HL-60 (cell line): Measurements from ENCODE around the gene STIMATE.
A peak's percentile ranks its signal among the peaks of the same experiment; 100 is the strongest.

Source experiments
- DNase-seq, 2 experiments: peaks; one replicate each; pipeline ENCODE4 v3.0.0-alpha.2; 2010 to 2020; ENCODE audit warnings: low read depth in 1 of 2, low spot score in 1 of 2
- H3K27ac ChIP-seq: fragments of 250-450 bp; sonication (Bioruptor Pico); replicated peaks from 2 replicates; pipeline ENCODE4 v1.5.1; 2020; ENCODE audit warnings: mild to moderate bottlenecking, moderate library complexity
- H3K27me3 ChIP-seq: fragments of 250-450 bp; sonication (Bioruptor Pico); 2 replicates; pipeline ENCODE4 v1.5.1; 2021; ENCODE audit warnings: mild to moderate bottlenecking, moderate library complexity; ENCODE audit not compliant: insufficient read depth, poor library complexity, severe bottlenecking
- H3K4me3 ChIP-seq: replicated peaks from 2 replicates; pipeline ENCODE4 v1.5.1; 2011; ENCODE audit warnings: mild to moderate bottlenecking, control low read depth, low read length; ENCODE audit not compliant: insufficient read depth
- CTCF ChIP-seq: IDR thresholded peaks from one replicate; pipeline ENCODE4 v1.5.1; 2011; ENCODE audit warnings: low read length, control low read depth, inconsistent platforms; ENCODE audit not compliant: insufficient read depth
- GABPA ChIP-seq: IDR thresholded peaks from 2 replicates; pipeline ENCODE4 v1.6.1; 2012; ENCODE audit warnings: low read depth
- POLR2AphosphoS5 ChIP-seq: IDR thresholded peaks from 2 replicates; pipeline ENCODE4 v1.6.1; 2012; ENCODE audit warnings: low read depth
- SPI1 ChIP-seq: IDR thresholded peaks from 2 replicates; pipeline ENCODE4 v1.6.1; 2012; ENCODE audit warnings: low read depth, mild to moderate bottlenecking, borderline replicate concordance
- TF ChIP-seq, protein P1 (sequence below): IDR thresholded peaks from 2 replicates; pipeline ENCODE4 v1.6.1; 2012; ENCODE audit warnings: low read depth; ENCODE audit not compliant: insufficient replicate concordance

Gene STIMATE

DNA sequence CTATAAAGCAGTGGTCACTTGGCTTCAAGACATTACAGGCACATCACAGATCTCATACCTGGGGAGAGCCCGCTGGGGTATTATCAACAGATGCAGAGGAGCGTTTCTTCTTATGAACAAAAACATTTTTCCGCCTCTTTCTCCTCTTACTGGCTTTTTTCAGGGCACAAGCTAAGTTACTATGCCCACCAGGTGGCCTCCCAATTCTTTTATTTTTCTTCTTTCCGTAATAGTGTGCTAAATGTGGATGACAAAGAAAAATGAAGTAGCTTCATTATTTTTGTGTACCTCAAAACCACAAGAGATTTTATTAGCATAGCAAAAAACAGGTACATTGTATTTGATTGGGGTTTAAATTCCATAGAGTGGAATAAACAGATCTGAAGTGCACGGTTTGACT, 10.1 kb upstream of the STIMATE start:
- TF ChIP-seq GABPA (no peak), CTCF (no peak), POLR2AphosphoS5 (no peak), SPI1 (no peak)
- TF ChIP-seq, protein P1, sequence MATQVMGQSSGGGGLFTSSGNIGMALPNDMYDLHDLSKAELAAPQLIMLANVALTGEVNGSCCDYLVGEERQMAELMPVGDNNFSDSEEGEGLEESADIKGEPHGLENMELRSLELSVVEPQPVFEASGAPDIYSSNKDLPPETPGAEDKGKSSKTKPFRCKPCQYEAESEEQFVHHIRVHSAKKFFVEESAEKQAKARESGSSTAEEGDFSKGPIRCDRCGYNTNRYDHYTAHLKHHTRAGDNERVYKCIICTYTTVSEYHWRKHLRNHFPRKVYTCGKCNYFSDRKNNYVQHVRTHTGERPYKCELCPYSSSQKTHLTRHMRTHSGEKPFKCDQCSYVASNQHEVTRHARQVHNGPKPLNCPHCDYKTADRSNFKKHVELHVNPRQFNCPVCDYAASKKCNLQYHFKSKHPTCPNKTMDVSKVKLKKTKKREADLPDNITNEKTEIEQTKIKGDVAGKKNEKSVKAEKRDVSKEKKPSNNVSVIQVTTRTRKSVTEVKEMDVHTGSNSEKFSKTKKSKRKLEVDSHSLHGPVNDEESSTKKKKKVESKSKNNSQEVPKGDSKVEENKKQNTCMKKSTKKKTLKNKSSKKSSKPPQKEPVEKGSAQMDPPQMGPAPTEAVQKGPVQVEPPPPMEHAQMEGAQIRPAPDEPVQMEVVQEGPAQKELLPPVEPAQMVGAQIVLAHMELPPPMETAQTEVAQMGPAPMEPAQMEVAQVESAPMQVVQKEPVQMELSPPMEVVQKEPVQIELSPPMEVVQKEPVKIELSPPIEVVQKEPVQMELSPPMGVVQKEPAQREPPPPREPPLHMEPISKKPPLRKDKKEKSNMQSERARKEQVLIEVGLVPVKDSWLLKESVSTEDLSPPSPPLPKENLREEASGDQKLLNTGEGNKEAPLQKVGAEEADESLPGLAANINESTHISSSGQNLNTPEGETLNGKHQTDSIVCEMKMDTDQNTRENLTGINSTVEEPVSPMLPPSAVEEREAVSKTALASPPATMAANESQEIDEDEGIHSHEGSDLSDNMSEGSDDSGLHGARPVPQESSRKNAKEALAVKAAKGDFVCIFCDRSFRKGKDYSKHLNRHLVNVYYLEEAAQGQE = no peak
- Histone ChIP-seq H3K4me3 (no peak overlapping the region), H3K27me3 (no peaks in the 10 kb centered on the region), H3K27ac (no peak overlapping the region)
- no peak for DNase-seq

DNA sequence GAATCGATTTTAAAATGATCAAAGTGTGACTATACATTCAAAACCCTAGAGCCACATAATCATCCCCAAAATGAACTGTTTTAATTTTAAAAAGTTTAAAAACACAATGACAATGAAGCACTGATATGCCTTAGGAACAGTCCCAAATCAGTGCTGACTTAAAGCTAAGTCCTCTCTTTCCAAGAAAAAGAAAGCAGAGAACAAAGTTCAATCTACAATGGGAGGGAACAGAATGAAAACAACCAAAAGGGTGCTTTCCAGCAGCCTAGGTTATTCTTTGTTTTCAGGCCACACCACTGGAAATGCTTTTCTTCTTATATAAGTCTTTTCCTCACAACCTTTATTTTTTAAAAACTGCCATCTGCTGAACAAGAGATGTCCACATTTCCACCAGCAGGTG, 7.2 kb upstream of the STIMATE start:
- no peak overlapping the region for H3K27ac ChIP-seq
- TF ChIP-seq POLR2AphosphoS5 = no peak
- TF ChIP-seq SPI1 = no peak
- no peak for TF ChIP-seq CTCF
- DNase-seq = no peak
- H3K4me3 ChIP-seq = no peak overlapping the region
- no peaks in the 10 kb centered on the region for H3K27me3 ChIP-seq

- Histone ChIP-seq H3K27ac (no peak overlapping the region), H3K4me3 (no peak overlapping the region), H3K27me3 (no peaks in the 10 kb centered on the region)
- TF ChIP-seq GABPA (no peak), SPI1 (no peak), CTCF (no peak), POLR2AphosphoS5 (no peak)
- no peak for DNase-seq
These were observed 6.7 kb upstream of the STIMATE start for GRCh38 chr3:52904000-52904399.

GRCh38 chr3:52896613-52897012, 735 bp downstream of the STIMATE start:
- Histone ChIP-seq H3K27me3 (no peaks in the 10 kb centered on the region), H3K27ac (peak overlapping the region; percentile 35; the same call in 1 of the 2 replicates), H3K4me3 (peak overlapping the region; percentile 93)
- TF ChIP-seq POLR2AphosphoS5 (no peak), GABPA (no peak), SPI1 (no peak), CTCF (no peak)
- TF ChIP-seq, protein P1 = no peak
- no peak for DNase-seq
